ENCODE data around the gene CHAT. TPM values are rescaled to one million over a fixed set of nuclear protein-coding genes. Genes with fewer than 3 reads are reported as not detected.

The CHAT gene
- total RNA-seq, 2 experiments from 2014 or later, result not detected

- Mint-ChIP-seq H3K4me3 (no peak overlapping the region), H3K4me1 (peaks cover 12% of the 10 kb centered on the region), H3K27me3 (peaks cover 74% of the 10 kb centered on the region), H3K36me3 (peaks cover 9% of the 10 kb centered on the region), H3K27ac (no peak overlapping the region), H3K9me3 (peaks cover 13% of the 10 kb centered on the region)
- DNase-seq, result no peak
Measured at GRCh38 chr10:49614242-49615198, 683 bp downstream of the CHAT start.

- Mint-ChIP-seq H3K4me1 (peaks cover 12% of the 10 kb centered on the region), H3K27me3 (peaks cover 74% of the 10 kb centered on the region), H3K4me3 (no peak overlapping the region), H3K9me3 (peaks cover 13% of the 10 kb centered on the region), H3K36me3 (peaks cover 9% of the 10 kb centered on the region), H3K27ac (no peak overlapping the region)
- no peak for DNase-seq
Measured at GRCh38 chr10:49615213-49615612, 1.4 kb downstream of the CHAT start.

DNA sequence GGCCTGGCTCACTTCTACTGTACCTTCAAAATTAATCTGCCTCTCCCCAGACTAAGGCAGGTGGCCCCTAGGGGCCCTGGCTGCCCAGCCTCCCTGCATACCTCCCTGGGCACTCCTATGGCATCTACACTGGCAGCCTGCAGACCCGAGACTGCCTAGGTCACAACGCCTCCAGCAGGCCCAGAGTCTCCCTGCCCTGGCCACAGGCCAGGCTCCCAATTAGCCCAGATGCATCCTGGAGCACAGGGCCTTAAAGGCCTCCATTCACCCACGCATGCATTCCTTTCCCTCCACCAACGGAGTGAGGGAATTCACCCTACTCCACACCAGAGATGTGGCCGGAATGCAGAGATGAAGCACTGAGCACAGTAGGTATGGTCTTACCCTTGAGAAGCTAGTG, 1.9 kb downstream of the CHAT start:
- Mint-ChIP-seq H3K36me3 (peaks cover 9% of the 10 kb centered on the region), H3K27me3 (peaks cover 73% of the 10 kb centered on the region), H3K9me3 (peaks cover 13% of the 10 kb centered on the region), H3K27ac (no peak overlapping the region), H3K4me3 (no peak overlapping the region), H3K4me1 (peaks cover 12% of the 10 kb centered on the region)
- DNase-seq, result no peak

DNA sequence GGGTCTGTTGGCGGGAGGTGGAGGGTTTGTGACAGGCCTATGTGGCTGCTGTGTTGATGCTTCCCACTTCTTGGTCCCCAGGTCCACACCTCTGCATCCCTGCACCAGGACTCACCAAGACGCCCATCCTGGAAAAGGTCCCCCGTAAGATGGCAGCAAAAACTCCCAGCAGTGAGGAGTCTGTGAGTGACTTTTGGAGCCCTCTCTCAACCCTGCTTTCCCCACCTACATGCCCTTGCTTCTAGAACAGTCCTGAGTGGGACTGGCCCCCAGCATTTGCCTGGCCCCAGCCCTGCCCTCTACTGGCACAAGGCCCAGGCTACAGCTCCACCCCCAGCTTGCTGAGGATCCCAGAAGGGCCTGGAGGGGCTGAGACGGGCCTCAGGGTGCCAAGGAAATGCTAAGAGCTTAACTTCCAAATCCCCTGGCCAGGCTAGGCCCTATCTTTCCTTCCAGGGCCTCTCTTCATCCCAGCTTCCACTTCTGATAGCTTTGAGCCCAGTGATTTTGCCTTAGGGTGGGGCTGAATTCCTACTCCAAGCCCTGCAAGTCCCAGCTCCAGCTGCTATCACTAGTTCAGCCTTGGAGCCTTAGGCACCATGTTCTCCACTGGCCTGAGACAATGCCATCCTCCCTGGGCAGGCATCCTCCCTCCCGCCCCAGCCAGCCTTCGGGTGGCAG, 2.7 kb downstream of the CHAT start:
- Mint-ChIP-seq H3K4me3 (no peak overlapping the region), H3K27ac (no peak overlapping the region), H3K4me1 (peaks cover 12% of the 10 kb centered on the region), H3K36me3 (peaks cover 6% of the 10 kb centered on the region), H3K27me3 (peaks cover 65% of the 10 kb centered on the region), H3K9me3 (peaks cover 9% of the 10 kb centered on the region)
- DNase-seq, result no peak

- Mint-ChIP-seq H3K4me3 (no peak overlapping the region), H3K9me3 (peaks cover 3% of the 10 kb centered on the region), H3K27ac (no peak overlapping the region), H3K36me3 (peaks cover 3% of the 10 kb centered on the region), H3K4me1 (peaks cover 12% of the 10 kb centered on the region), H3K27me3 (peaks cover 57% of the 10 kb centered on the region)
- DNase-seq, result no peak
Measured at GRCh38 chr10:49617121-49618020, 3.5 kb downstream of the CHAT start.

DNA sequence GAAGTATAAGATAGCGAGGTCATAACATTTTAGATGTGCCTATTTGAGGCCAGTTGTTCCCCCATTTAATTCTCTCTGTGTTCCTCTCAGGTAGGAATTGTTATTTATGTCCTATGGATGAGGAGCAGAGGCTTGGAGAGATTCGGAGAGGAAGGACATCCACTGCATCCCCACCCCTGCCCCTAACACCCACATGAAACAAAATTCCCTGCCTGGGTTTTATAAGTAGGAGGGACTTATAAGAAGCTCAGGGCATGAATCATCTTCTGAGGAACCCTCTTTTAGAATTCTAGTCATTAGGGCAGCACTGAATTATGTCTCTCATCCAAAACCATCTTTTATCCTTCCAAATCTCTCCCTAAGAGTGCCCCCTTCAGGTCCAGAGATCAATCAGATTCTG, 5.0 kb downstream of the CHAT start:
- H3K27ac Mint-ChIP-seq, result no peak overlapping the region
- no peaks in the 10 kb centered on the region for H3K9me3 Mint-ChIP-seq
- H3K27me3 Mint-ChIP-seq, result peaks cover 45% of the 10 kb centered on the region
- H3K36me3 Mint-ChIP-seq, result no peaks in the 10 kb centered on the region
- H3K4me3 Mint-ChIP-seq, result no peak overlapping the region
- peaks cover 3% of the 10 kb centered on the region for H3K4me1 Mint-ChIP-seq
- DNase-seq, result no peak

GRCh38 chr10:49619613-49620012, 5.8 kb downstream of the CHAT start:
- Mint-ChIP-seq H3K4me3 (no peak overlapping the region), H3K4me1 (peaks cover 2% of the 10 kb centered on the region), H3K9me3 (no peaks in the 10 kb centered on the region), H3K36me3 (no peaks in the 10 kb centered on the region), H3K27me3 (peaks cover 39% of the 10 kb centered on the region), H3K27ac (no peak overlapping the region)
- DNase-seq, result no peak

DNA sequence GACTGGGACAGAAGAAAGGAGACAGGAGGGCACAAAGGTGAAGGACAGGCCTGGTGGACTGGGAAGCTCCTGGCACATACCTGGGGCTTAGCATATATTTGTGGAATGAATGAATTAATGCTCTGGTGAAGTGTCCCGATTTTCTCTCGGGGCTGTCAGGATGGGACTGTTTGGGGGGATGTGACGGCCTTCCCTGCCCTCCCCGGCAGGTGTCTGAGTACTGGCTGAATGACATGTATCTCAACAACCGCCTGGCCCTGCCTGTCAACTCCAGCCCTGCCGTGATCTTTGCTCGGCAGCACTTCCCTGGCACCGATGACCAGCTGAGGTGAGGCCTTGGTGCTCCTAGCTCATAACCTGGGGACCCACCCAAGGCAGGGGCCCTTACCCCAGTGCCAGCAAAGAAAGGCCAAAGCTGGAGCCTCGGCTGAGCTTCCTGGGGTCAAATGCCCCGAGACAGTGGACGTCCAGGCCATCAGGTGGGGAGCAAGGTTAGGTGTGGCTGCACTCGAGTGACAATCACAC, 6.5 kb downstream of the CHAT start:
- Mint-ChIP-seq H3K27ac (no peak overlapping the region), H3K27me3 (peaks cover 33% of the 10 kb centered on the region), H3K4me1 (no peaks in the 10 kb centered on the region), H3K4me3 (no peak overlapping the region), H3K36me3 (no peaks in the 10 kb centered on the region), H3K9me3 (no peaks in the 10 kb centered on the region)
- no peak for DNase-seq

DNA sequence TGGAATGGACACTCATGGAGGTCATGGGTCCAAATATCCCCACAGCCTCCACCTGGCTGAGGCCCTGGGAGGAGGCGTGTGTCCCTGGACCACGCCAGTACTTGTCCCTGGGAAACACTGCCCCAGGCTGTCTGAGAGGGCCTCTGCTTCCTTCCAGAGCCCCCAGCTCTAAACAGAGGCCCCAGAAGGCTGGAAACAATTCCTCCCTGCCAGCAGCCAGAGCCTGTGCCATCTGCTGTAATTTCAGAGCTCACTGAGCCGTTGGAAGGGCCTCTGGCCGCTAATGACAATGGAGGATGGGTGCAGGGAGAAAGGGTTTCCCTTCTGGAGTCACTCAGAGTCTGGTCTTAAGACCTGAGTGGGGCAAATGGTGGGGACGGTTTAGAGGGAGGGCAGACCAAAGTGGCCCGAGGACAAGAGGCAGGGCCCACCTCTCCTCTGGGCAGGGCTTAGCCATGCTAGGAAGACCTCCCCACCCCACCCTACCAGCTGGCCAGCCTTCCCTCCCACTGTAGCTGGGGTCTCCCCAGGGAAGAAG, 7.1 kb downstream of the CHAT start:
- H3K4me1 Mint-ChIP-seq, result no peaks in the 10 kb centered on the region
- H3K4me3 Mint-ChIP-seq, result no peak overlapping the region
- H3K9me3 Mint-ChIP-seq, result no peaks in the 10 kb centered on the region
- H3K27ac Mint-ChIP-seq, result no peak overlapping the region
- H3K36me3 Mint-ChIP-seq, result no peaks in the 10 kb centered on the region
- peaks cover 27% of the 10 kb centered on the region for H3K27me3 Mint-ChIP-seq
- no peak for DNase-seq

GRCh38 chr10:49621561-49621960, 7.7 kb downstream of the CHAT start:
- H3K4me3 Mint-ChIP-seq, result no peak overlapping the region
- H3K27ac Mint-ChIP-seq, result no peak overlapping the region
- H3K36me3 Mint-ChIP-seq, result no peaks in the 10 kb centered on the region
- H3K4me1 Mint-ChIP-seq, result no peaks in the 10 kb centered on the region
- H3K9me3 Mint-ChIP-seq, result no peaks in the 10 kb centered on the region
- no peak for DNase-seq
- H3K27me3 Mint-ChIP-seq, result peaks cover 22% of the 10 kb centered on the region

GRCh38 chr10:49622426-49623425, 8.9 kb downstream of the CHAT start:
- DNase-seq, result no peak
- H3K27ac Mint-ChIP-seq, result no peak overlapping the region
- no peaks in the 10 kb centered on the region for H3K36me3 Mint-ChIP-seq
- H3K4me3 Mint-ChIP-seq, result no peak overlapping the region
- peaks cover 13% of the 10 kb centered on the region for H3K27me3 Mint-ChIP-seq
- H3K9me3 Mint-ChIP-seq, result no peaks in the 10 kb centered on the region
- H3K4me1 Mint-ChIP-seq, result no peaks in the 10 kb centered on the region

DNA sequence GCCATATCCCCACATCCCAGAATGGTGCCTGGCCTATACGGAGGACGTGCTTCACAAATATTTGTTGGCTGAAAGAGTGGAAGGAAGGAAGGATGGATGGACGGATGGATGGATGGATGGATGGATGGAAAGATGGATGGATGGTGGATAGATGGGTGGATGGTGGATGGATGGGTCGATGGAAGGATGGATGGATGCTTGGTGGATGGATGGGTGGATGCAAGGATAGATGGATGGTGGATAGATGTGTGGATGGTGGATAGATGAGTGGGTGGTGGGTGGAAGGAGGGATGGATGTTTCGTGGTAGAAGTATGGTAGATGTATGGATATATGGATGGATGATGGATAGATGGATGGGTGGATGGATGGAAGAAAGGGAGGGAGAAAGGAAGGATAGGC, 10.8 kb downstream of the CHAT start:
- H3K4me1 Mint-ChIP-seq, result no peaks in the 10 kb centered on the region
- H3K4me3 Mint-ChIP-seq, result no peak overlapping the region
- H3K27ac Mint-ChIP-seq, result no peak overlapping the region
- DNase-seq, result no peak
- H3K36me3 Mint-ChIP-seq, result no peaks in the 10 kb centered on the region
- no peaks in the 10 kb centered on the region for H3K9me3 Mint-ChIP-seq
- H3K27me3 Mint-ChIP-seq, result peaks cover 7% of the 10 kb centered on the region

DNA sequence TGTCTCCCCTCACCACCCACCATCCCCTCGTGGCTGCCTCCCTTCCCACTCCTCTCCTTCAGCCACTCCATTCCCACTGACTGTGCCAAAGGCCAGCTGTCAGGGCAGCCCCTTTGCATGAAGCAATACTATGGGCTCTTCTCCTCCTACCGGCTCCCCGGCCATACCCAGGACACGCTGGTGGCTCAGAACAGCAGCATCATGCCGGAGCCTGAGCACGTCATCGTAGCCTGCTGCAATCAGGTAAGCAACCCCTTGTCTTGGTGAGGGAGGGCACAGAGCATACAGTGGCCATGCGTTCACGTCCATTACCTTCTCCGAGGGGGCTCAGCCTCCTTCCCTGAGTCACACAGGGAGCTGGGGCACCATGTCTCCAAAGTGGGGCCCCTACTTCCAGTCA, 11.6 kb downstream of the CHAT start:
- Mint-ChIP-seq H3K4me3 (no peak overlapping the region), H3K27ac (no peak overlapping the region), H3K4me1 (no peaks in the 10 kb centered on the region), H3K36me3 (no peaks in the 10 kb centered on the region), H3K9me3 (no peaks in the 10 kb centered on the region), H3K27me3 (peaks cover 4% of the 10 kb centered on the region)
- DNase-seq, result no peak

All from activated naive CD8-positive, alpha-beta T cell treated with anti-CD3 and anti-CD28 coated beads for 36 hours (primary cell).